MM.1S (cell line): ENCODE measurements around the gene MAPK10.

Experiments used
- DNase-seq: peaks from one replicate; pipeline ENCODE4 v3.0.0-alpha.2; 2015
- H2AFZ ChIP-seq: fragments of 300-600 bp; sonication (generic); 2 replicates; pipeline ENCODE4 v1.6.0; 2016; ENCODE audit warnings: antibody characterized with exemption, low read length
- H3F3A ChIP-seq: fragments of 300-600 bp; sonication (generic); 2 replicates; pipeline ENCODE4 v1.6.1; 2016; ENCODE audit warnings: mild to moderate bottlenecking, antibody characterized with exemption, low read length, moderate library complexity, mixed read lengths; ENCODE audit not compliant: insufficient read depth
- H3K27ac ChIP-seq: fragments of 300-600 bp; sonication (generic); 2 replicates; pipeline ENCODE4 v1.5.1; 2016; ENCODE audit warnings: mild to moderate bottlenecking, low read length
- H3K27me3 ChIP-seq: fragments of 300-600 bp; sonication (generic); replicated peaks from 2 replicates; pipeline ENCODE4 v1.6.0; 2016; ENCODE audit warnings: low read length; ENCODE audit not compliant: insufficient read depth
- H3K36me3 ChIP-seq: fragments of 300-600 bp; sonication (generic); replicated peaks from 2 replicates; pipeline ENCODE4 v1.6.1; 2016; ENCODE audit warnings: mild to moderate bottlenecking, low read length, mixed read lengths; ENCODE audit not compliant: insufficient read depth
- H3K4me1 ChIP-seq: fragments of 300-600 bp; sonication (generic); 2 replicates; pipeline ENCODE4 v1.6.1; 2016; ENCODE audit warnings: low read length, mixed read lengths
- H3K4me2 ChIP-seq: fragments of 300-600 bp; sonication (generic); 2 replicates; pipeline ENCODE4 v1.6.0; 2016; ENCODE audit warnings: low read depth, low read length
- H3K4me3 ChIP-seq: fragments of 300-600 bp; sonication (generic); 2 replicates; pipeline ENCODE4 v1.5.1; 2016; ENCODE audit warnings: low read length, mixed read lengths
- H3K79me2 ChIP-seq: fragments of 300-600 bp; sonication (generic); 2 replicates; pipeline ENCODE4 v1.6.1; 2016; ENCODE audit warnings: mixed run types, low read length, mixed read lengths
- H3K9ac ChIP-seq: fragments of 300-600 bp; sonication (generic); 2 replicates; pipeline ENCODE4 v1.6.1; 2016; ENCODE audit warnings: low read length, mixed read lengths
- H3K9me2 ChIP-seq: fragments of 300-600 bp; sonication (generic); replicated peaks from 2 replicates; pipeline ENCODE4 v1.6.1; 2016; ENCODE audit warnings: mild to moderate bottlenecking, low read length, mixed read lengths; ENCODE audit not compliant: insufficient read depth
- H3K9me3 ChIP-seq: fragments of 300-600 bp; sonication (generic); replicated peaks from 2 replicates; pipeline ENCODE4 v1.6.1; 2016; ENCODE audit warnings: mild to moderate bottlenecking, low read length, mixed read lengths; ENCODE audit not compliant: insufficient read depth
- H4K20me1 ChIP-seq: fragments of 300-600 bp; sonication (generic); 2 replicates; pipeline ENCODE4 v1.6.1; 2016; ENCODE audit warnings: mild to moderate bottlenecking, low read length, moderate library complexity, mixed read lengths; ENCODE audit not compliant: insufficient read depth
- CTCF ChIP-seq: fragments of 300-600 bp; sonication (generic); IDR thresholded peaks from 2 replicates; pipeline ENCODE4 v1.5.1; 2016; ENCODE audit warnings: antibody characterized with exemption, low read length, mixed read lengths
- EZH2 ChIP-seq: fragments of 300-600 bp; sonication (generic); optimal IDR thresholded peaks from 2 replicates; pipeline ENCODE3; 2017; ENCODE audit warnings: low read depth, mild to moderate bottlenecking, antibody characterized with exemption, low read length, mixed read lengths
- EZH2phosphoT487 ChIP-seq: fragments of 300-600 bp; sonication (generic); IDR thresholded peaks from 2 replicates; pipeline ENCODE4 v1.6.1; 2018; ENCODE audit warnings: antibody characterized with exemption, low read length

Gene MAPK10

GRCh38 chr4:86014599-86014998, 345.3 kb downstream of the MAPK10 start:
- Histone ChIP-seq H3K4me1 (no peaks in the 10 kb centered on the region), H3K9me3 (no peaks in the 10 kb centered on the region), H3K79me2 (no peaks in the 10 kb centered on the region), H2AFZ (no peak overlapping the region), H3K9me2 (no peaks in the 10 kb centered on the region), H3F3A (no peaks in the 10 kb centered on the region), H3K36me3 (no peaks in the 10 kb centered on the region), H3K27ac (no peak overlapping the region), H3K9ac (no peak overlapping the region), H3K4me3 (no peak overlapping the region), H4K20me1 (no peaks in the 10 kb centered on the region), H3K4me2 (no peak overlapping the region), H3K27me3 (no peaks in the 10 kb centered on the region)
- no peak for TF ChIP-seq EZH2phosphoT487
- no peak for TF ChIP-seq CTCF
- TF ChIP-seq EZH2 = no peak
- DNase-seq = no peak

GRCh38 chr4:86013621-86014020, 346.2 kb downstream of the MAPK10 start:
- DNase-seq = no peak
- H3K79me2 ChIP-seq = no peaks in the 10 kb centered on the region
- no peak overlapping the region for H3K4me2 ChIP-seq
- no peaks in the 10 kb centered on the region for H3K9me2 ChIP-seq
- TF ChIP-seq EZH2 (no peak), EZH2phosphoT487 (no peak), CTCF (no peak)
- no peak overlapping the region for H3K27ac ChIP-seq
- H3F3A ChIP-seq = no peaks in the 10 kb centered on the region
- H4K20me1 ChIP-seq = no peaks in the 10 kb centered on the region
- H3K27me3 ChIP-seq = no peaks in the 10 kb centered on the region
- no peaks in the 10 kb centered on the region for H3K9me3 ChIP-seq
- no peak overlapping the region for H2AFZ ChIP-seq
- no peak overlapping the region for H3K9ac ChIP-seq
- H3K4me1 ChIP-seq = no peaks in the 10 kb centered on the region
- H3K4me3 ChIP-seq = no peak overlapping the region
- no peaks in the 10 kb centered on the region for H3K36me3 ChIP-seq

- H3K9me3 ChIP-seq = no peaks in the 10 kb centered on the region
- DNase-seq = no peak
- H3K4me3 ChIP-seq = no peak overlapping the region
- H2AFZ ChIP-seq = no peak overlapping the region
- H4K20me1 ChIP-seq = no peaks in the 10 kb centered on the region
- H3K9ac ChIP-seq = no peak overlapping the region
- H3K79me2 ChIP-seq = no peaks in the 10 kb centered on the region
- H3K36me3 ChIP-seq = no peaks in the 10 kb centered on the region
- H3F3A ChIP-seq = no peaks in the 10 kb centered on the region
- H3K9me2 ChIP-seq = no peaks in the 10 kb centered on the region
- no peak overlapping the region for H3K27ac ChIP-seq
- no peak overlapping the region for H3K4me2 ChIP-seq
- no peaks in the 10 kb centered on the region for H3K4me1 ChIP-seq
- TF ChIP-seq EZH2 = no peak
- no peak for TF ChIP-seq EZH2phosphoT487
- no peak for TF ChIP-seq CTCF
- H3K27me3 ChIP-seq = no peaks in the 10 kb centered on the region
Measured at GRCh38 chr4:86011117-86011516, 348.7 kb downstream of the MAPK10 start.
